Upper lobe of left lung (tissue), 6 donors: Measurements from ENCODE around the gene CARD11. TPM values are rescaled to one million over a fixed set of nuclear protein-coding genes. Genes with fewer than 3 reads are reported as not detected.
A peak's percentile ranks its signal among the peaks of the same experiment; 100 is the strongest.

Source experiments
- ATAC-seq, 2 donors: fragments of 200-7000 bp; cut with Tn5 transposase; one replicate each; pipeline ENCODE4 v1.9.1; 2022; ENCODE audit warnings: mild to moderate bottlenecking in 2 of 2, moderate library complexity in 2 of 2; ENCODE audit not compliant: low FRiP score in 2 of 2
- DNase-seq, 2 donors: peaks; one replicate each; pipeline ENCODE4 v3.0.0-alpha.2; 2019 to 2020
- H3K27ac ChIP-seq, 4 donors: fragments of 200-600 bp; sonication (generic); one replicate each; pipeline ENCODE4 v1.5.1; 2016 to 2019
- H3K27me3 ChIP-seq, 4 donors: fragments of 200-600 bp; sonication (generic); one replicate each; pipeline ENCODE4 v1.5.1; 2017 to 2019
- H3K36me3 ChIP-seq, 4 donors: fragments of 200-600 bp; sonication (generic); one replicate each; pipeline ENCODE4 v1.5.1; 2016 to 2019
- H3K4me1 ChIP-seq, 4 donors: fragments of 200-600 bp; sonication (generic); one replicate each; pipeline ENCODE4 v1.5.1; 2018 to 2019
- H3K4me3 ChIP-seq, 4 donors: fragments of 200-600 bp; sonication (generic); one replicate each; pipeline ENCODE4 v1.5.1; 2017 to 2019; ENCODE audit warnings: mild to moderate bottlenecking in 2 of 4, moderate library complexity in 1 of 4
- H3K9me3 ChIP-seq, 4 donors: fragments of 200-600 bp; sonication (generic); one replicate each; pipeline ENCODE4 v1.5.1; 2018 to 2019
- CTCF ChIP-seq, 6 experiments: fragments of 450-650 bp in 4 of 6; fragments of 200-600 bp in 2 of 6; sonication (generic) in 2 of 6; IDR thresholded peaks; one replicate each; pipeline ENCODE4 v1.5.1; 2016 to 2019; ENCODE audit warnings: antibody characterized with exemption in 6 of 6
- EP300 ChIP-seq, 4 donors: sonication (generic); formaldehyde crosslinking; IDR thresholded peaks; one replicate each; pipeline ENCODE4 v1.5.1; 2017; ENCODE audit warnings: antibody characterized with exemption in 4 of 4, control low read depth in 2 of 4
- POLR2A ChIP-seq, 4 donors: fragments of 450-650 bp; IDR thresholded peaks; one replicate each; pipeline ENCODE4 v1.5.1; 2016 to 2017; ENCODE audit warnings: antibody characterized with exemption in 4 of 4, mild to moderate bottlenecking in 2 of 4
- POLR2AphosphoS5 ChIP-seq, 2 donors: sonication (generic); formaldehyde crosslinking; IDR thresholded peaks; one replicate each; pipeline ENCODE4 v1.5.1; 2017; ENCODE audit warnings: antibody characterized with exemption in 2 of 2
- WGBS, 2 donors: methylation state at CpG; one replicate each; pipeline ENCODE4 v1.1.5; 2017 to 2018; 5-methylcytosine and 5-hydroxymethylcytosine counted together
- total RNA-seq, 6 donors: library from RNA; depleted of rRNA in 4 of 6; stranded (reverse); fragments of >200 nt in 4 of 6; gene quantifications; one replicate each; pipeline versions ENCODE4 v1.1.0 to v1.2.1, GENCODE V29; 2016 to 2021
- donor health status: DM: no; HTN: no; CAD: no; lungs with moderate emphysema.
- donor health status: DM: no; HTN: yes; CAD: no; lungs with severe emphysema.

CARD11 gene
- total RNA-seq, 6 donors from 2014 or later, result 2.8 to 16.8 (median 6.8) TPM

DNA sequence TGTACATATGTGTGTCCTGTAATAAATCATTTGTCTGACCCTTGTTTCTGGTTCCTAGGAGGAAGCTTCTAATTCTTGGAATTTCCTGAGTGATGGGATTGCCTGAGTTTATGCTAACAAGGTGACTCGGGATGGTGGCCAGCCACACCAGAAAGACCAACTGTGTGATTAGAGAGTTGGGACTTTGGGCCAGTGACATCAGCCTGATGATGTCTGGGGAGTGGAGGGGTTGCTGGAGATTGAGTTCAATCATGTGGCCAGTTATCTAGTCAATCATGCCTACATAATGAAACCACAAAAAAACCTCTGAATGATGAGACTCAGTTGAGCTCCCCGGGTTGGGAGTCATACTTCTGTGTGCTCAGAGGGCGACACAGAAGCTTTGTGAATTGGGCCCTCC, 23.5 kb upstream of the CARD11 start:
- ATAC-seq (no peak), DNase-seq (no peak)
- no peaks in the 10 kb centered on the region for H3K27me3 ChIP-seq
- H3K9me3 ChIP-seq, result peaks cover 0 to 5% (median 0%) of the 10 kb centered on the region in 4 donors
- H3K36me3 ChIP-seq, result no peaks in the 10 kb centered on the region
- no peak overlapping the region for H3K4me3 ChIP-seq
- TF ChIP-seq POLR2A (IDR thresholded peaks at IDR 0.05), result no peak
- no peak for TF ChIP-seq EP300 (IDR thresholded peaks at IDR 0.05)
- no peak for TF ChIP-seq POLR2AphosphoS5 (IDR thresholded peaks at IDR 0.05)
- no peak for TF ChIP-seq CTCF (IDR thresholded peaks at IDR 0.05)
- no peak overlapping the region for H3K27ac ChIP-seq
- 71 to 76% methylated on average over 3 of the region's 3 CpGs for WGBS, 2 donors
- no peaks in the 10 kb centered on the region for H3K4me1 ChIP-seq

- ATAC-seq (no peak), DNase-seq (no peak)
- Histone ChIP-seq H3K4me3 (no peak overlapping the region), H3K36me3 (no peaks in the 10 kb centered on the region), H3K27me3 (no peaks in the 10 kb centered on the region), H3K4me1 (no peaks in the 10 kb centered on the region), H3K9me3 (peaks cover 0 to 5% (median 0%) of the 10 kb centered on the region in 4 donors), H3K27ac (no peak overlapping the region)
- 100% methylated on average over 1 of the region's 1 CpG for WGBS, 2 donors
- TF ChIP-seq CTCF (IDR thresholded peaks at IDR 0.05) (no peak), POLR2A (IDR thresholded peaks at IDR 0.05) (no peak), EP300 (IDR thresholded peaks at IDR 0.05) (no peak), POLR2AphosphoS5 (IDR thresholded peaks at IDR 0.05) (no peak)
These were observed 22.8 kb upstream of the CARD11 start for GRCh38 chr7:3066506-3066905.

DNA sequence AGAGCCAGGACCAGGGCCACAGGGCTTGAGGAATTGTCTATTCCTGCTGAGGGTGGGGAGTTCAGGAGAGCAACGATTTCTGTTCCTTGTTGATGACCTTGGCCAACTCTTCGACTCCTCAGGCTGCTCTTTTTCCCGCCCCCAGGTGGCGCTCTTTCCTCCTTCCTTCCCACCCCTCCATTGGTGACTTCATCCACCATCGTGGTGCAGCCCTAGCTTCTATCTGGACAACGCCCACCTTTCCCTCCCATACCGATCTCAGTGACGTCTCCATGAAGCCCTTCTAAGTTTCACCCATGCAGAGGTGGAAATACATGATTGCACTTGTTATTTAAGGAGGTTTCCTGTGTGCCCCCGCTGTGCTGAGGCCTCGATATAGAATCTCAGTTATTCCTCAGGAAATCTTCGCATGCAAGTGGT, 22.1 kb upstream of the CARD11 start:
- Histone ChIP-seq H3K4me1 (no peaks in the 10 kb centered on the region), H3K27ac (no peak overlapping the region), H3K27me3 (no peaks in the 10 kb centered on the region), H3K9me3 (peaks cover 0 to under 1% (median 0%) of the 10 kb centered on the region in 4 donors), H3K4me3 (no peak overlapping the region), H3K36me3 (no peaks in the 10 kb centered on the region)
- peak in 1 of 2 donors; percentile 43 for ATAC-seq
- TF ChIP-seq POLR2AphosphoS5 (IDR thresholded peaks at IDR 0.05) (no peak), CTCF (IDR thresholded peaks at IDR 0.05) (peak in 5 of 6 experiments; percentile 26 to 43 (median 42)), POLR2A (IDR thresholded peaks at IDR 0.05) (no peak), EP300 (IDR thresholded peaks at IDR 0.05) (no peak)
- peak in 1 of 2 donors; percentile 27 for DNase-seq
- WGBS, 2 donors, result 47 to 49% methylated on average over 11 of the region's 11 CpGs

GRCh38 chr7:3064067-3064466, 20.4 kb upstream of the CARD11 start:
- Histone ChIP-seq H3K27me3 (no peaks in the 10 kb centered on the region), H3K4me3 (no peak overlapping the region), H3K27ac (no peak overlapping the region), H3K4me1 (no peaks in the 10 kb centered on the region), H3K36me3 (no peaks in the 10 kb centered on the region), H3K9me3 (no peaks in the 10 kb centered on the region)
- TF ChIP-seq EP300 (IDR thresholded peaks at IDR 0.05) (no peak), POLR2A (IDR thresholded peaks at IDR 0.05) (no peak), CTCF (IDR thresholded peaks at IDR 0.05) (no peak), POLR2AphosphoS5 (IDR thresholded peaks at IDR 0.05) (no peak)
- no peak for ATAC-seq
- DNase-seq, result no peak
- 89 to 91% methylated on average over 5 of the region's 5 CpGs for WGBS, 2 donors

DNA sequence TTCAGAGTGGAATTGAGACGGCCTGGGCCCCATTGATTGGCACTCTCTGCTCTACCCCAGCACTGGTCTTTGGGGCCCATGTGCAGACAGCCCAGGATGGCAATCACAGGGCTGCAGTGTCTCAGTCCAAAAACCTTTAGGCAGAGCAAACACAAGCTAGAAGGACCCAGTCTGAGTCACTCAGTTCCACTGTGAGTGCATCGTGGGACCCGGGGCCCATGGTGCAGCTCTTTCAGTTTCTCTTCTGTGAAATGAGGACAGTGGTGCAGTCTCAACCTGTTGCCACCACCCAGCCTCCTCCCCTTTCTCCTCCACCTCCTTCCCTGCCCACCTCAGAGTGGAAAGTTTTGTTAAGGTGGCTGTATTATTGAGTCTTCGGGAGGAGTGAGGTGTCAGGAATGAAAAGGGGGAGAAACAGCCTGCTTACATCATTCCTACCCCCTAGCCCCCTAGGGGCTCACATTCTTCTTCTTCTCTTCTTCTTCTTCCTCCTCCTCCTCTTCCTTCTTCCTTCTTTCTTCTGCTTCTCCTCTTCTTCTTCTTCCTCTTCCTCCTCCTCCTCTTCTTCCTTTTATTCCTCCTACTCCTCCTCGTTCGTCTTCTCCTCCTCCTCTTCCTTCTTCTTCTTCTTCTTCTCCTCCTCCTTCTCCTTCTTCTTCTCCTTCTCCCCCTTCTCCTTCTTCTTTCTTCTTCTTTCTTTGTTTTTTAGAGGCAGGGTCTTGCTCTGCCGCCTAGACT, 19.5 kb upstream of the CARD11 start:
- no peaks in the 10 kb centered on the region for H3K27me3 ChIP-seq
- DNase-seq, result no peak
- no peaks in the 10 kb centered on the region for H3K9me3 ChIP-seq
- TF ChIP-seq CTCF (IDR thresholded peaks at IDR 0.05) (no peak), POLR2A (IDR thresholded peaks at IDR 0.05) (no peak), POLR2AphosphoS5 (IDR thresholded peaks at IDR 0.05) (no peak), EP300 (IDR thresholded peaks at IDR 0.05) (no peak)
- WGBS, 2 donors, result 68 to 73% methylated on average over 7 of the region's 7 CpGs
- H3K36me3 ChIP-seq, result no peaks in the 10 kb centered on the region
- H3K4me3 ChIP-seq, result no peak overlapping the region
- H3K27ac ChIP-seq, result peak overlapping the region in 1 of 4 donors; percentile 2
- ATAC-seq, result no peak
- H3K4me1 ChIP-seq, result no peaks in the 10 kb centered on the region
